H1 (cell line): ENCODE data around the gene IKZF3. TPM values are rescaled to one million over a fixed set of nuclear protein-coding genes. Genes with fewer than 3 reads are reported as not detected.

Source experiments
- CEBPB ChIP-seq: IDR thresholded peaks from 2 replicates; pipeline ENCODE4 v1.6.1; 2012; ENCODE audit warnings: low read depth, low read length
- CHD7 ChIP-seq: fragments of 300-600 bp; sonication (generic); IDR thresholded peaks from 2 replicates; pipeline ENCODE4 v1.7.1; 2012; ENCODE audit warnings: low read length, moderate library complexity, mild to moderate bottlenecking, inconsistent platforms; ENCODE audit not compliant: insufficient replicate concordance
- GABPA ChIP-seq: IDR thresholded peaks from 2 replicates; pipeline ENCODE4 v1.6.1; 2011; ENCODE audit warnings: mild to moderate bottlenecking, low read length, moderate library complexity, borderline replicate concordance; ENCODE audit not compliant: insufficient read depth
- POLR2AphosphoS5 ChIP-seq: IDR thresholded peaks from 2 replicates; pipeline ENCODE4 v1.6.1; 2011; ENCODE audit warnings: low read depth, low read length
- RAD21 ChIP-seq, 2 experiments: IDR thresholded peaks in 1 of 2; conservative IDR thresholded peaks in 1 of 2; 2 replicates each; pipeline ENCODE4 v1.6.1; 2011; ENCODE audit warnings: low read depth in 2 of 2, low read length in 2 of 2, improper control_type of control experiment in 1 of 2, inconsistent platforms in 1 of 2, mild to moderate bottlenecking in 1 of 2, moderate library complexity in 1 of 2
- SIRT6 ChIP-seq: IDR thresholded peaks from one replicate; pipeline ENCODE4 v1.7.1; 2012; ENCODE audit warnings: low read length, inconsistent platforms
- SIX5 ChIP-seq: IDR thresholded peaks from 2 replicates; pipeline ENCODE4 v1.6.1; 2011; ENCODE audit warnings: mild to moderate bottlenecking, low read depth, low read length
- polyA plus RNA-seq, 7 experiments: library from polyadenylated mRNA; depleted of rRNA in 3 of 7; stranded (reverse) in 5 of 7; unstranded in 2 of 7; fragments of >200 nt in 5 of 7; fragments of 200-250 nt in 2 of 7; gene quantifications; 1 replicate in 5 of 7; 2 replicates in 1 of 7; 4 replicates in 1 of 7; pipeline versions ENCODE4 v1.2.1 to v1.2.3, GENCODE V29; 2011 to 2013; ENCODE audit warnings: missing spikeins in 2 of 7, mixed read lengths in 2 of 7
- total RNA-seq: library from RNA; stranded (reverse); fragmentation: NEBNext Ultra II Directional; extraction: Animal tissue kit (Norgen Biotek cat#: 25700); gene quantifications from 2 replicates; pipeline ENCODE4 v1.2.1, GENCODE V29; 2021

Gene IKZF3
- total and polyA plus RNA-seq, 2 of the 8 experiments (the other 6 are each of a cell fraction or from before 2014, with no cell fraction given), result 0.23 to 0.56 TPM

DNA sequence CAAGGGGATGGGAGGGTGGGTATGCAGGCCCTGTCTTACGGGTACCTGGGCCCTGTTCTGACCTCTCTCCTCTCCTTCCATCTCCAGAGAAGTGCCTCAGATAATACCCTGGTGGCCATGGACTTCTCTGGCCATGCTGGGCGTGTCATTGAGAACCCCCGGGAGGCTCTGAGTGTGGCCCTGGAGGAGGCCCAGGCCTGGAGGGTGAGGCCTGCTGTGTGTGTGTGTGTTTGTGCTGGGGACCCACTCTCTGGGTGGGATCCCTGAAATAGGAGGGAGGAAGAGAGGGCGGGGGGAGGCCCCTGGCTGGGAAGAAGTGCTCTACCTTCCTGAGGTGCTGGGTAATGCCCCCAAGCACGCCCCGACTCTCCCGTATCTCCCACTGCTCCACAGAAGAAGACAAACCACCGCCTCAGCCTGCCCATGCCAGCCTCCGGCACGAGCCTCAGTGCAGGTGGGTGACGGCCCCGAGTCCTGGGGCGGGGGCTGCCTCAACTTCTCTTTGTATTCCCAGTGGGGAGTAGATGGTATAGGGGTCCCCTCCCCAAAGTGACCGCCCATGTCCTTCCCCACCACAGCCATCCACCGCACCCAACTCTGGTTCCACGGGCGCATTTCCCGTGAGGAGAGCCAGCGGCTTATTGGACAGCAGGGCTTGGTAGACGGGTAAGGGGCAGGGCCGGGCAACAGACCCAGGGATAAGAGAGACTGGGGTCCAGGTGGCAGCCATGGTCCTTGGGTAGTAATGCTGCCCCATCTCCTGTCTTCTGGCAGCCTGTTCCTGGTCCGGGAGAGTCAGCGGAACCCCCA is 118.6 kb downstream of the IKZF3 start (continued):
- no peak for TF ChIP-seq RAD21 (IDR thresholded peaks at IDR 0.05 in 1 of 2, conservative IDR thresholded peaks at IDR 0.05 in 1 of 2; ENCODE audit: low read depth in 2 of 2, low read length in 2 of 2)
- TF ChIP-seq POLR2AphosphoS5, result no peak
- TF ChIP-seq SIRT6, result no peak
- TF ChIP-seq CHD7, result no peak
- no peak for TF ChIP-seq GABPA
- no peak for TF ChIP-seq SIX5
- TF ChIP-seq CEBPB, result no peak
